ENCODE results near the gene EFNB1. TPM values are rescaled to one million over a fixed set of nuclear protein-coding genes. Genes with fewer than 3 reads are reported as not detected.
A peak's percentile ranks its signal among the peaks of the same experiment; 100 is the strongest.

The EFNB1 gene
- total RNA-seq, 1 donor from 2014 or later, result 43.0 TPM

DNA sequence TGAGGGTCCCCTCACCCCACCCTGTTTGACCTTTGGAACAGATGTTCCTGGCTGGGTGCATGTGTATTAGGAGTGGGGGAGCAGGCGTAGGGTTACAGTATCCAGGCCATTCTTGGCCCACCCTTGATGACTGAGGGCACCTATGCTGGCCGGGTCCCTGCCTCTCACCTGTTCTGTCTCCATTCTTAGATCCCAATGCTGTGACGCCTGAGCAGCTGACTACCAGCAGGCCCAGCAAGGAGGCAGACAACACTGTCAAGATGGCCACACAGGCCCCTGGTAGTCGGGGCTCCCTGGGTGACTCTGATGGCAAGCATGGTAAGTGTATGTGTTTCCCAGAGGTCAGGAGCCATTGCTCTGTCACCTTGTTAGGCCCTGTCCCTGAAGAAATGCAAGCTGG lies 10.9 kb downstream of the EFNB1 start:
- TF ChIP-seq POLR2A (IDR thresholded peaks at IDR 0.05), result no peak
- no peak for TF ChIP-seq POLR2AphosphoS5 (IDR thresholded peaks at IDR 0.05; ENCODE audit: insufficient read depth in 1 of 2, low read depth in 1 of 2)
- no peak for DNase-seq (ENCODE audit: extremely low spot score in 2 of 2)
- peaks cover 17% of the 10 kb centered on the region for H3K4me1 ChIP-seq
- no peak overlapping the region for H3K27ac ChIP-seq
- intact Hi-C loops (cut with DNase I), result no loop called here
- H3K27me3 ChIP-seq, result no peaks in the 10 kb centered on the region
- H3K4me3 ChIP-seq, result no peak overlapping the region
- H3K9me3 ChIP-seq, result no peaks in the 10 kb centered on the region
- H3K36me3 ChIP-seq, result peaks cover 0 to 6% of the 10 kb centered on the region in 2 donors

DNA sequence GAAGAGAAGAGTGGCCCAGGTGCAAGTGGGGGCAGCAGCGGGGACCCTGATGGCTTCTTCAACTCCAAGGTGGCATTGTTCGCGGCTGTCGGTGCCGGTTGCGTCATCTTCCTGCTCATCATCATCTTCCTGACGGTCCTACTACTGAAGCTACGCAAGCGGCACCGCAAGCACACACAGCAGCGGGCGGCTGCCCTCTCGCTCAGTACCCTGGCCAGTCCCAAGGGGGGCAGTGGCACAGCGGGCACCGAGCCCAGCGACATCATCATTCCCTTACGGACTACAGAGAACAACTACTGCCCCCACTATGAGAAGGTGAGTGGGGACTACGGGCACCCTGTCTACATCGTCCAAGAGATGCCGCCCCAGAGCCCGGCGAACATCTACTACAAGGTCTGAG lies 11.4 kb downstream of the EFNB1 start:
- no peak overlapping the region for H3K27ac ChIP-seq
- H3K4me3 ChIP-seq, result no peak overlapping the region
- no peak for DNase-seq (ENCODE audit: extremely low spot score in 2 of 2)
- no peaks in the 10 kb centered on the region for H3K9me3 ChIP-seq
- H3K36me3 ChIP-seq, result peaks cover 0 to 6% of the 10 kb centered on the region in 2 donors
- no peaks in the 10 kb centered on the region for H3K27me3 ChIP-seq
- TF ChIP-seq, protein P1, sequence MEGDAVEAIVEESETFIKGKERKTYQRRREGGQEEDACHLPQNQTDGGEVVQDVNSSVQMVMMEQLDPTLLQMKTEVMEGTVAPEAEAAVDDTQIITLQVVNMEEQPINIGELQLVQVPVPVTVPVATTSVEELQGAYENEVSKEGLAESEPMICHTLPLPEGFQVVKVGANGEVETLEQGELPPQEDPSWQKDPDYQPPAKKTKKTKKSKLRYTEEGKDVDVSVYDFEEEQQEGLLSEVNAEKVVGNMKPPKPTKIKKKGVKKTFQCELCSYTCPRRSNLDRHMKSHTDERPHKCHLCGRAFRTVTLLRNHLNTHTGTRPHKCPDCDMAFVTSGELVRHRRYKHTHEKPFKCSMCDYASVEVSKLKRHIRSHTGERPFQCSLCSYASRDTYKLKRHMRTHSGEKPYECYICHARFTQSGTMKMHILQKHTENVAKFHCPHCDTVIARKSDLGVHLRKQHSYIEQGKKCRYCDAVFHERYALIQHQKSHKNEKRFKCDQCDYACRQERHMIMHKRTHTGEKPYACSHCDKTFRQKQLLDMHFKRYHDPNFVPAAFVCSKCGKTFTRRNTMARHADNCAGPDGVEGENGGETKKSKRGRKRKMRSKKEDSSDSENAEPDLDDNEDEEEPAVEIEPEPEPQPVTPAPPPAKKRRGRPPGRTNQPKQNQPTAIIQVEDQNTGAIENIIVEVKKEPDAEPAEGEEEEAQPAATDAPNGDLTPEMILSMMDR (IDR thresholded peaks at IDR 0.05), result no peak
- no peak for TF ChIP-seq POLR2AphosphoS5 (IDR thresholded peaks at IDR 0.05; ENCODE audit: insufficient read depth in 1 of 2, low read depth in 1 of 2)
- TF ChIP-seq POLR2A (IDR thresholded peaks at IDR 0.05), result no peak
- H3K4me1 ChIP-seq, result peaks cover 13% of the 10 kb centered on the region
- intact Hi-C loops (cut with DNase I), result no loop called here

DNA sequence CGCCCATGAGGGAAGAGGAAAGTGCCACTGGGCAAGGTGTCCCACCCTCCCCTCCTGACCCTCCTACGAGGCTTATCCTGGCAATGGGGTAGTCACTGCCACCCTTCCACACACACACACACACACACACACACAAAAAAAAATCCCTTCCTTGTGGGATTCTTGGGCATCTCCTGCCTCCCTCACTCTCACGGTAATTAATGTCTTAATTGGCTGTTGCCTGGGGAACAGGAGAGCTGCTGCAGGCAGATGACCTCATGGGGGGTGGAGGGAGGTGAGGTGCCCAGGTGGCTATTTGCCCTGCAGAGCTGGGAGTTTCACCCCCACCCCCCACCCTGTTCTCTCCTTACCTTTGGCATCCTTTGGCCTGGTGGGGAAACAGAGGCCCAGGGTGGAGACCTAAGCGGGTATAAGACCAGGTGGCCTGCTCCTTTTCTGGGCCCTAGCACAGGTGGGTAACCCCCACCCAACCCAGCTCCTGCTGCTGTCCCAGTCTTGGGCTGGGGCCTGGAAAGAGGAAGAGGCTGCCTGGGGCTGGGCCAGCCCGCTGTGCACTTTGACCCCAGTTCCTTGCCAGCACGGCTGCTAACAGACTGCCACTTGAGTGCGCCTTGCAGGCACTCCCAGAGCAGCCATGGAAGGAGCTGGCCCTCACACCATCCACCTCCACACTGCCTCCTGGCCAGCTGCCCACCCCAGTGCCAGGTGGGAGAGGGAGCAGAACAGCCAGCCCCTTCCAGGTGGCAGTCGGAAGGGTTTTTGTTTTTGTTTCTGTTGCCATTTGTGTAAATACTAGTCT lies 12.6 kb downstream of the EFNB1 start:
- no peak for TF ChIP-seq POLR2AphosphoS5 (IDR thresholded peaks at IDR 0.05; ENCODE audit: insufficient read depth in 1 of 2, low read depth in 1 of 2)
- TF ChIP-seq POLR2A (IDR thresholded peaks at IDR 0.05), result no peak
- TF ChIP-seq, protein P1 (IDR thresholded peaks at IDR 0.05), result no peak
- peaks cover 0 to 6% of the 10 kb centered on the region in 2 donors for H3K36me3 ChIP-seq
- H3K4me3 ChIP-seq, result no peak overlapping the region
- DNase-seq (ENCODE audit: extremely low spot score in 2 of 2), result no peak
- H3K4me1 ChIP-seq, result peaks cover 13% of the 10 kb centered on the region
- intact Hi-C loops (cut with DNase I), result no loop called here
- no peaks in the 10 kb centered on the region for H3K9me3 ChIP-seq
- H3K27ac ChIP-seq, result no peak overlapping the region
- no peaks in the 10 kb centered on the region for H3K27me3 ChIP-seq

DNA sequence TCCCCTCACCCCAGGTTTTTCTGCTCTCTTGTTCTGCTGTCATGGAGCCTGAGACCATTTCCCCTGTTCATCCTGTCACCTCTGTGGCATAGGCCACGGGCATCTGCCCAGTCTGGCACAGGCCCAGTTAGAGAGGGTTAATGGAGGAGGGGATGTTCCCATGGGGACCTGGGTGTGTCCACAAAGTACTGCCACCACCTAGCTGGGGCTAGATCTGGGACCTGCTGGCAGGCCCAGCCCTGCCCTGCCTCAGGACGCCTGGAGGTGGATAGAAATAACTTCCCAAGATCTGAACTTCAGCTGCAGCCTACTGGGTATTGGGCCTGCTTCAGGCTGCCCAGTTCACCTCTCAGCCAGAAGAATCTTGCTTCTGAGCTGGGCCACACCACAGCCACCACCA lies 13.5 kb downstream of the EFNB1 start:
- Histone ChIP-seq H3K9me3 (no peaks in the 10 kb centered on the region), H3K27ac (peak overlapping the region; percentile 13), H3K27me3 (no peaks in the 10 kb centered on the region), H3K36me3 (peaks cover 0 to 6% of the 10 kb centered on the region in 2 donors), H3K4me3 (no peak overlapping the region), H3K4me1 (peaks cover 13% of the 10 kb centered on the region)
- DNase-seq (ENCODE audit: extremely low spot score in 2 of 2), result no peak
- TF ChIP-seq, protein P1 (IDR thresholded peaks at IDR 0.05), result no peak
- TF ChIP-seq POLR2AphosphoS5 (IDR thresholded peaks at IDR 0.05; ENCODE audit: insufficient read depth in 1 of 2, low read depth in 1 of 2), result no peak
- no peak for TF ChIP-seq POLR2A (IDR thresholded peaks at IDR 0.05)
- intact Hi-C loops (cut with DNase I), result no loop called here

DNA sequence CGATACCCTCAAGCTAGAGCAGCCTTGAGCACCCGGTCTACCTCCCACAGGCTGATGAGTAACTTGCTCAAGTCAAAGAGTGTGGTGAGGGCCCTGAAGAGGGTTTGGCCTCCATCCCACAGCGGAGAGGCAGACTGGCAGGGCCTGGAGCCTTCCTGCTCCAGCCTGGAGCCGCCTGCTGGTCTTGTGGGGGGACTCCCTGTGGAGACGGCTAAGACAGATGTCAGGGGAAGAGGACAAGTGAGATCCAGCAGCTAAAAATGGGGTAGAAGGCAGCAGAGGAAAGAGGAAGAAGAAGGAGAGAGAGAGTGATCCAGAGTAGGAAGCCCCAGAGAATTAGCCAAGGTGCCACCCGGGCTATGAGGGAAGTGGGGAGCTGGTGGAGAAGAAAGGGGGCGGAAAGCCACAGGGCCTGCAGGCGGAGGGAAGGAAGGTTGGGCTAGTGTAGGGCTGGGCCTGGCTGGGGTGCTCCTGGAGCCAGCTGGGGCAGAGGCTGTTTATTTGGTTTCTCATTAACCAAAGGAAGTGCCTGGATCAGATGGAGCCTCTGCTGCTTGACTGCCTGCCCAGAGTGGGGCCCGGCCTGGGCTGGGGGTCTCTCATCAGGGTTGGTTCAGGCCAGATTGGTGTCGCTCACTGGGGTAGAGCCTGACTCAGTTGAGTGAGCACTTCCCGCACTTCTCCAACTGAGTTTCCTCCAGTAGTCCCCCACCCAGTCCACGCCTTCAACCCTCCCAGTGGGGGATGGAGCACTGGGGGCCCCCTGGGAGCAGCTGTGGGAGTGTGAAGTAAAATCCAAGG lies 14.2 kb downstream of the EFNB1 start:
- H3K36me3 ChIP-seq, result peaks cover 0 to 6% of the 10 kb centered on the region in 2 donors
- no peak overlapping the region for H3K4me3 ChIP-seq
- H3K9me3 ChIP-seq, result no peaks in the 10 kb centered on the region
- intact Hi-C loops (cut with DNase I), result no loop called here
- DNase-seq (ENCODE audit: extremely low spot score in 2 of 2), result no peak
- peaks cover 13% of the 10 kb centered on the region for H3K4me1 ChIP-seq
- peak overlapping the region; percentile 13 for H3K27ac ChIP-seq
- H3K27me3 ChIP-seq, result no peaks in the 10 kb centered on the region
- TF ChIP-seq, protein P1 (IDR thresholded peaks at IDR 0.05), result no peak
- TF ChIP-seq POLR2AphosphoS5 (IDR thresholded peaks at IDR 0.05; ENCODE audit: insufficient read depth in 1 of 2, low read depth in 1 of 2) (no peak), POLR2A (IDR thresholded peaks at IDR 0.05) (no peak)
